ENCODE results near the gene STX8. TPM values are rescaled to one million over a fixed set of nuclear protein-coding genes. Genes with fewer than 3 reads are reported as not detected.

STX8 gene
- total RNA-seq, 1 donor from 2014 or later = 61.0 TPM

- DNase-seq = no peak
- no peaks in the 10 kb centered on the region for H3K36me3 Mint-ChIP-seq (ENCODE audit: unreplicated experiment)
- H3K9me3 Mint-ChIP-seq (ENCODE audit: unreplicated experiment) = no peaks in the 10 kb centered on the region
- peaks cover 25% of the 10 kb centered on the region for H3K4me1 Mint-ChIP-seq (ENCODE audit: low read depth, unreplicated experiment)
- no peak for TF ChIP-seq CTCF (IDR thresholded peaks at IDR 0.05; ENCODE audit: partially characterized antibody, unreplicated experiment)
- H3K4me3 Mint-ChIP-seq (ENCODE audit: unreplicated experiment) = no peak overlapping the region
- no peaks in the 10 kb centered on the region for H3K27me3 Mint-ChIP-seq (ENCODE audit: unreplicated experiment)
- no peak overlapping the region for H3K27ac Mint-ChIP-seq (ENCODE audit: unreplicated experiment)
These were observed 143.3 kb downstream of the STX8 start for GRCh38 chr17:9432134-9432885.

- Mint-ChIP-seq H3K27ac (ENCODE audit: unreplicated experiment) (no peak overlapping the region), H3K36me3 (ENCODE audit: unreplicated experiment) (no peaks in the 10 kb centered on the region), H3K4me1 (ENCODE audit: low read depth, unreplicated experiment) (peaks cover 24% of the 10 kb centered on the region), H3K4me3 (ENCODE audit: unreplicated experiment) (no peak overlapping the region), H3K27me3 (ENCODE audit: unreplicated experiment) (no peaks in the 10 kb centered on the region), H3K9me3 (ENCODE audit: unreplicated experiment) (no peaks in the 10 kb centered on the region)
- TF ChIP-seq CTCF (IDR thresholded peaks at IDR 0.05; ENCODE audit: partially characterized antibody, unreplicated experiment) = no peak
- no peak for DNase-seq
These were observed 144.0 kb downstream of the STX8 start for GRCh38 chr17:9431620-9432019.

- H3K27me3 Mint-ChIP-seq (ENCODE audit: unreplicated experiment) = no peaks in the 10 kb centered on the region
- DNase-seq = peak; percentile 26
- peak overlapping the region; percentile 61 for H3K4me3 Mint-ChIP-seq (ENCODE audit: unreplicated experiment)
- H3K36me3 Mint-ChIP-seq (ENCODE audit: unreplicated experiment) = no peaks in the 10 kb centered on the region
- peak overlapping the region; percentile 11 for H3K27ac Mint-ChIP-seq (ENCODE audit: unreplicated experiment)
- no peaks in the 10 kb centered on the region for H3K9me3 Mint-ChIP-seq (ENCODE audit: unreplicated experiment)
- H3K4me1 Mint-ChIP-seq (ENCODE audit: low read depth, unreplicated experiment) = peaks cover 14% of the 10 kb centered on the region
- no peak for TF ChIP-seq CTCF (IDR thresholded peaks at IDR 0.05; ENCODE audit: partially characterized antibody, unreplicated experiment)
These were observed 147.9 kb downstream of the STX8 start for GRCh38 chr17:9427465-9428315.

- peaks cover 10% of the 10 kb centered on the region for H3K4me1 Mint-ChIP-seq (ENCODE audit: low read depth, unreplicated experiment)
- no peak overlapping the region for H3K27ac Mint-ChIP-seq (ENCODE audit: unreplicated experiment)
- no peak for DNase-seq
- no peak overlapping the region for H3K4me3 Mint-ChIP-seq (ENCODE audit: unreplicated experiment)
- peaks cover 2% of the 10 kb centered on the region for H3K9me3 Mint-ChIP-seq (ENCODE audit: unreplicated experiment)
- no peaks in the 10 kb centered on the region for H3K27me3 Mint-ChIP-seq (ENCODE audit: unreplicated experiment)
- no peak for TF ChIP-seq CTCF (IDR thresholded peaks at IDR 0.05; ENCODE audit: partially characterized antibody, unreplicated experiment)
- H3K36me3 Mint-ChIP-seq (ENCODE audit: unreplicated experiment) = peaks cover 10% of the 10 kb centered on the region
These were observed 151.5 kb downstream of the STX8 start for GRCh38 chr17:9424071-9424640.
